Testis (tissue), 2 donors: ENCODE data around the gene FOSB.

Source experiments
- CTCF ChIP-seq, 3 experiments: fragments of 450-650 bp in 2 of 3; fragments of 200-600 bp in 1 of 3; sonication (generic) in 1 of 3; IDR thresholded peaks; one replicate each; pipeline ENCODE4 v1.5.1; 2016 to 2019; ENCODE audit warnings: antibody characterized with exemption in 3 of 3, mild to moderate bottlenecking in 2 of 3, moderate library complexity in 1 of 3
- POLR2A ChIP-seq: fragments of 450-650 bp; IDR thresholded peaks from one replicate; pipeline ENCODE4 v1.6.1; 2017; ENCODE audit warnings: antibody characterized with exemption, mild to moderate bottlenecking, moderate library complexity

DNA sequence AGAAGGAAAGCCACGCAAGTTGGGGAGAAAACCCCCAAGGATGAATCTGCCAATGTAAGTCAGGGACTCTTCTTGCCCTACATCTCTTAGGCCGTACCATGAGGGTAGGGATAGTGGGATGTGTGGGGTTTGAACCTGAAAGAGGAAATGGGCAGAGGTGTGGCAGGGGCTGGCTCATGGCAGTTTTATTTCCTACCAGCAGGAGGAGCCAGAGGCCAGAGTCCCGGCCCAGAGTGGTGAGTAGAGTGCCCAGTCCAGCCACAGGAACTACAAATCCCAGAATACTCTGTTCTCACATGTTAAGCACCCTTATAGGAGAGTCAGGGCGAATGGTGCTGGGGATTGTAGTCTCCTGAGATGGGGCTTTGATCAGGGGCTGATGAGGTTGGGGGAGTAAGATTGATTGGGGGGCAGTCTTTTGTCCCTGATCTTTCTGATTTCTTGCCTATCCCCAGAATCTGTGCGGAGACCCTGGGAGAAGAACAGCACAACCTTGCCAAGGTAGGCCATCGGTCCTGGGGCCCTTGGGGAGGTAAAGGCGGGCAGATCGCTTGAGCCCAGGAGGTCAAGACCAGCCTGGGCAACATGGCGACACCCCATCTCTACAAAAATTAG, 56.0 kb downstream of the FOSB start:
- peak; percentile 84 to 94 (median 91) for TF ChIP-seq CTCF (IDR thresholded peaks at IDR 0.05)
- no peak for TF ChIP-seq POLR2A
